OCI-LY1 (cell line): ENCODE measurements around the gene ASXL2.

Experiments used
- H2AFZ ChIP-seq: fragments of 200-600 bp; sonication (generic), shearing (Covaris generic); 2 replicates; pipeline ENCODE4 v1.6.0; 2014; ENCODE audit warnings: antibody characterized with exemption, mild to moderate bottlenecking, low read length
- H3F3A ChIP-seq: fragments of 200-600 bp; sonication (generic), shearing (Covaris generic); 2 replicates; pipeline ENCODE4 v1.6.0; 2014; ENCODE audit warnings: mild to moderate bottlenecking, antibody characterized with exemption, low read length, moderate library complexity; ENCODE audit not compliant: insufficient read depth
- H3K27ac ChIP-seq: fragments of 200-600 bp; sonication (generic); 2 replicates; pipeline ENCODE4 v1.5.1; 2014; ENCODE audit warnings: low read length, mixed run types, mild to moderate bottlenecking, low read depth; ENCODE audit not compliant: poor library complexity, severe bottlenecking
- H3K27me3 ChIP-seq: fragments of 200-600 bp; sonication (generic); 2 replicates; pipeline ENCODE4 v1.6.0; 2014; ENCODE audit warnings: antibody characterized with exemption, mild to moderate bottlenecking, low read length, moderate library complexity; ENCODE audit not compliant: insufficient read depth
- H3K36me3 ChIP-seq: fragments of 200-600 bp; sonication (generic); 2 replicates; pipeline ENCODE4 v1.6.1; 2014; ENCODE audit warnings: mild to moderate bottlenecking, antibody characterized with exemption, low read length, moderate library complexity, mixed read lengths; ENCODE audit not compliant: insufficient read depth
- H3K4me1 ChIP-seq: fragments of 200-600 bp; sonication (generic); 2 replicates; pipeline ENCODE4 v1.5.1; 2014; ENCODE audit warnings: mild to moderate bottlenecking, low read length, moderate library complexity; ENCODE audit not compliant: insufficient read depth, severe bottlenecking
- H3K4me2 ChIP-seq: fragments of 200-600 bp; sonication (generic), shearing (Covaris generic); 2 replicates; pipeline ENCODE4 v1.6.1; 2014; ENCODE audit warnings: low read length
- H3K4me3 ChIP-seq: fragments of 200-600 bp; sonication (generic); 2 replicates; pipeline ENCODE4 v1.5.1; 2014; ENCODE audit warnings: low read length, low read depth, mild to moderate bottlenecking, mixed read lengths; ENCODE audit not compliant: poor library complexity, severe bottlenecking
- H3K79me2 ChIP-seq: fragments of 200-600 bp; shearing (Covaris generic); 2 replicates; pipeline ENCODE4 v1.6.1; 2016; ENCODE audit warnings: mixed run types, low read length, mixed read lengths; ENCODE audit not compliant: insufficient read depth
- H3K9ac ChIP-seq: fragments of 200-600 bp; sonication (generic), shearing (Covaris generic); 2 replicates; pipeline ENCODE4 v1.6.1; 2014; ENCODE audit warnings: mild to moderate bottlenecking, low read length, mixed read lengths
- H3K9me2 ChIP-seq: fragments of 200-600 bp; sonication (generic), shearing (Covaris generic); 2 replicates; pipeline ENCODE4 v1.6.1; 2014; ENCODE audit warnings: low read depth, mild to moderate bottlenecking, low read length, mixed read lengths
- H3K9me3 ChIP-seq: fragments of 200-600 bp; shearing (Covaris generic); 2 replicates; pipeline ENCODE4 v1.6.1; 2014; ENCODE audit warnings: low read length, mixed read lengths
- H4K20me1 ChIP-seq: fragments of 200-600 bp; sonication (generic), shearing (Covaris generic); 2 replicates; pipeline ENCODE4 v1.6.0; 2016; ENCODE audit warnings: mild to moderate bottlenecking, low read length; ENCODE audit not compliant: insufficient read depth
- EZH2 ChIP-seq: fragments of 200-600 bp; sonication (generic), shearing (Covaris generic); IDR thresholded peaks from 2 replicates; pipeline ENCODE4 v1.8.0; 2017; ENCODE audit warnings: borderline replicate concordance, mixed run types, mild to moderate bottlenecking, antibody characterized with exemption, low read length, moderate library complexity, mixed read lengths
- TF ChIP-seq, protein P1 (sequence below): fragments of 200-600 bp; sonication (generic), shearing (Covaris generic); IDR thresholded peaks from 2 replicates; pipeline ENCODE4 v1.5.1; 2017; ENCODE audit warnings: mild to moderate bottlenecking, antibody characterized with exemption, low read length, moderate library complexity, mixed read lengths

Gene ASXL2

DNA sequence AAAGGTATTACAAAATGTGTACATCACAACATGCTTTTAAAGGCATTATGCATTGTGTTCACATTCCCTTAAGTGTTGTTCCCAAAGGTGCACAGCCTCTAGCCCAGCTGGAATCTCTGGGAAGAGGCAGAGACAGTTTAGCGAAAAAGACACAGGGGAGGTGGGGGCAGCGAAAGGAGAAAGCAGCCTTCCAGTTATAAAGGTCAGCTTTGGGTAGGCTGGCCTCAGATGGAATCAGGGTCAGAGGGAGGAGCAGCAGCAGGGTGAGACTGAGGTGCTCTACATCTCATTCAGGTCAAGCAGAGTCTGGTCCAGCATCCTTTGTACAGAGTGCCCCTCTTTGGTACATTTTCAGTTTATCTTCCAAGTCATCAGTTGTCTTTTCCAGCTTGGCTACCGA lies 68.6 kb downstream of the ASXL2 start:
- Histone ChIP-seq H3K4me1 (no peaks in the 10 kb centered on the region), H3K27me3 (no peaks in the 10 kb centered on the region), H3K36me3 (peaks cover 16% of the 10 kb centered on the region), H3K9me3 (no peaks in the 10 kb centered on the region), H2AFZ (no peak overlapping the region), H3F3A (no peaks in the 10 kb centered on the region), H3K9me2 (no peaks in the 10 kb centered on the region), H3K4me2 (no peak overlapping the region), H3K79me2 (0 out of 2 replicates have a peak, but pooled peaks cover 4% of the 10 kb centered on the region), H3K9ac (no peak overlapping the region), H4K20me1 (no peaks in the 10 kb centered on the region), H3K27ac (no peak overlapping the region), H3K4me3 (no peak overlapping the region)
- no peak for TF ChIP-seq EZH2
- TF ChIP-seq, protein P1, sequence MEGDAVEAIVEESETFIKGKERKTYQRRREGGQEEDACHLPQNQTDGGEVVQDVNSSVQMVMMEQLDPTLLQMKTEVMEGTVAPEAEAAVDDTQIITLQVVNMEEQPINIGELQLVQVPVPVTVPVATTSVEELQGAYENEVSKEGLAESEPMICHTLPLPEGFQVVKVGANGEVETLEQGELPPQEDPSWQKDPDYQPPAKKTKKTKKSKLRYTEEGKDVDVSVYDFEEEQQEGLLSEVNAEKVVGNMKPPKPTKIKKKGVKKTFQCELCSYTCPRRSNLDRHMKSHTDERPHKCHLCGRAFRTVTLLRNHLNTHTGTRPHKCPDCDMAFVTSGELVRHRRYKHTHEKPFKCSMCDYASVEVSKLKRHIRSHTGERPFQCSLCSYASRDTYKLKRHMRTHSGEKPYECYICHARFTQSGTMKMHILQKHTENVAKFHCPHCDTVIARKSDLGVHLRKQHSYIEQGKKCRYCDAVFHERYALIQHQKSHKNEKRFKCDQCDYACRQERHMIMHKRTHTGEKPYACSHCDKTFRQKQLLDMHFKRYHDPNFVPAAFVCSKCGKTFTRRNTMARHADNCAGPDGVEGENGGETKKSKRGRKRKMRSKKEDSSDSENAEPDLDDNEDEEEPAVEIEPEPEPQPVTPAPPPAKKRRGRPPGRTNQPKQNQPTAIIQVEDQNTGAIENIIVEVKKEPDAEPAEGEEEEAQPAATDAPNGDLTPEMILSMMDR = no peak

DNA sequence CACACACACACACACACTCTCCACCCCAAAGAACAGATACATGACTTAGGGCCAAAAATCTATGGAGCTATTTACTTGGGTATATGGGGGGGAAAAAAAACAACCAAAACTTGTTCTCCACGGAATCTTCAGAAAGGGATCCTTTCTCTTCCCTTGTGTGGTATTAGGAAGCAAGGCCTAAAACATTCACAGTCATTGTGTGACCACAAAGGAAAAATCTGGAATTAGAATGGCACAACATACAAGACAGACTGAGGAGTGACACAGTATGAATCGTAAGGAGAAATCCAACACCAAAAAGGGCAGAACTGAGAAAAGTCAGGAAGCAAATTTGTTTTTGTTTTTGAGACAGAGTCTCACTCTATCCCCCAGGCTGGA lies 70.3 kb downstream of the ASXL2 start:
- no peaks in the 10 kb centered on the region for H3K79me2 ChIP-seq
- no peaks in the 10 kb centered on the region for H3K4me1 ChIP-seq
- no peaks in the 10 kb centered on the region for H3F3A ChIP-seq
- no peaks in the 10 kb centered on the region for H3K9me3 ChIP-seq
- H2AFZ ChIP-seq = no peak overlapping the region
- H3K36me3 ChIP-seq = peaks cover 32% of the 10 kb centered on the region
- H3K9me2 ChIP-seq = no peaks in the 10 kb centered on the region
- H3K27ac ChIP-seq = no peak overlapping the region
- TF ChIP-seq, protein P1 = no peak
- no peak for TF ChIP-seq EZH2
- H3K4me3 ChIP-seq = no peak overlapping the region
- no peaks in the 10 kb centered on the region for H3K27me3 ChIP-seq
- H3K9ac ChIP-seq = no peak overlapping the region
- H3K4me2 ChIP-seq = no peak overlapping the region
- H4K20me1 ChIP-seq = no peaks in the 10 kb centered on the region

DNA sequence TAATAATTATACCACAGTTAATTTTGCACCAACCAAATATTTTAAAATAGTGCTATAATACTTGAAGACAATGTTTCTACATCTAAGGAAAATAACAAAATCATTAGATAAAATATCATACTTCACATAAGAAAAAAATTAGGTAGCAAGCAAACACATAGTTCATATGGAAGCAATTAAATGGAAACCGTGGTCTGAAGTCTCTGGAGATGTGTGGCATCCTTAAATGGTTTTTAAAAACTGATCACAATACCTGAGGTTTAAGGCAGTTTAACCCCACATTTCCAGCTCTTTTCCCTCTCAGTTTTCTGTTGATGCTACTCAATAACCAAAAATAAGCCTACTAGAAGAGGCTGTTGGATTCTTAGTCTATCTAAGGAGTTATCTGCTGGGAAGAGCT lies 71.3 kb downstream of the ASXL2 start:
- no peaks in the 10 kb centered on the region for H4K20me1 ChIP-seq
- H3K9me3 ChIP-seq = no peaks in the 10 kb centered on the region
- no peaks in the 10 kb centered on the region for H3K79me2 ChIP-seq
- H3F3A ChIP-seq = no peaks in the 10 kb centered on the region
- TF ChIP-seq EZH2 = no peak
- TF ChIP-seq, protein P1 = no peak
- no peak overlapping the region for H3K4me2 ChIP-seq
- H3K9me2 ChIP-seq = no peaks in the 10 kb centered on the region
- H3K27me3 ChIP-seq = no peaks in the 10 kb centered on the region
- H3K4me1 ChIP-seq = no peaks in the 10 kb centered on the region
- H3K27ac ChIP-seq = no peak overlapping the region
- H3K4me3 ChIP-seq = no peak overlapping the region
- H3K9ac ChIP-seq = no peak overlapping the region
- H3K36me3 ChIP-seq = peaks cover 34% of the 10 kb centered on the region
- no peak overlapping the region for H2AFZ ChIP-seq
